AG04449 (cell line): ENCODE measurements around the gene EXD3.
"Not testable (repeated sequence)": the region's sequence is repeated elsewhere in the genome, so short reads cannot be mapped to it uniquely, and the experiment has no call there.

Source experiments
- CTCF ChIA-PET: fragments of 350-600 bp; formaldehyde crosslinking; extraction: SDS; loops from one replicate; lab custom pipeline; 2021; ENCODE audit warnings: antibody characterized with exemption; lab: Yijun Ruan, JAX
- POLR2A ChIA-PET: fragments of 400-600, 350-600 bp; formaldehyde crosslinking; extraction: SDS; loops from one replicate; lab custom pipeline; 2020; ENCODE audit warnings: antibody characterized with exemption, inconsistent platforms; lab: Yijun Ruan, JAX
- DNase-seq: peaks from one replicate; pipeline ENCODE4 v3.0.0-alpha.2; 2010; ENCODE audit warnings: low read depth, low spot score
- H3K4me3 ChIP-seq: 2 replicates; pipeline ENCODE4 v1.5.1; 2011; ENCODE audit warnings: low read depth, mild to moderate bottlenecking, control low read depth, low read length
- TF ChIP-seq, protein P1 (sequence below): IDR thresholded peaks from one replicate; pipeline ENCODE4 v1.5.1; 2011; ENCODE audit warnings: mild to moderate bottlenecking, moderate library complexity, low read length, control low read depth, inconsistent platforms; ENCODE audit not compliant: insufficient read depth; ENCODE audit errors: missing control alignments

The EXD3 gene

DNA sequence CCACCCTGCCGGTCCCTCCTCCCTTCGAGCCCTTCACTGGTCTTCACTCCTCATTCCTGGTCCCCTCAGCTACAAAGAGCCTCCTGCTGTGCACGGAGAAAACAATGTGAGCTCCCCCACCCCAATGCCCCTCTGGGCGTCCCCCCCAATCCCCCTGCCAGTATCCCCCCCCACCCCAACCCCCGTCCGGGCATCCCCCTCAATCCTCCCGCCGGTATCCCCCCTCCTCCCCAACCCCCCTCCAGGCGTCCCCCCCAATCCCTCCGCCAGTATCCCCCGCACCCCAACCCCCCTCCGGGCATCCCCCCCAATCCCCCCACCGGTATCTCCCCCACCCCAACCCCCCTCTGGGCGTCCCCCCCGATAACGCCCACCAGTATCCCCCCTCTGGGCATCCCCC lies 42.8 kb downstream of the EXD3 start:
- ChIA-PET POLR2A (no interaction called here), CTCF (no interaction called here)
- no peak for DNase-seq

DNA sequence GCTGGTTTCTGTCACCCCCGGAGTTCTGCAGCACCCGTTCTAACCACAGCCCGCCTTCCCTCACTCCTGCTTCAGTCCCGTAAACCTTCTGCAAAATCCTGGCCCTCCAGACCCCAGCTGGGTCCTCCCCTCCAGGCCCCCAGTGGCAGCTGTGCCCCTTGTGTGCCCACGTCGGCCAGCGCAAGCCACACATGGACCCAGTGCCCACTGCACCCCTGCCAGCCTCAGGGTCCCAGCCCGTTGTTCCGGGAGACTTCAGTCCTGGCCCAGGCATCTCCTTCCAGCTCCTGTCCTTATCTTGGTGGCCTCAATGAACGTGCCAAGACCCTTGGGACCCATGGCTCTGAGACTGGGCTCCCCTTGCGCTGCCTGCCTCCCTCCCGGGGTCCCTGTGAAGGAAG lies 43.2 kb downstream of the EXD3 start:
- ChIA-PET CTCF (no interaction called here), POLR2A (no interaction called here)
- TF ChIP-seq, protein P1, sequence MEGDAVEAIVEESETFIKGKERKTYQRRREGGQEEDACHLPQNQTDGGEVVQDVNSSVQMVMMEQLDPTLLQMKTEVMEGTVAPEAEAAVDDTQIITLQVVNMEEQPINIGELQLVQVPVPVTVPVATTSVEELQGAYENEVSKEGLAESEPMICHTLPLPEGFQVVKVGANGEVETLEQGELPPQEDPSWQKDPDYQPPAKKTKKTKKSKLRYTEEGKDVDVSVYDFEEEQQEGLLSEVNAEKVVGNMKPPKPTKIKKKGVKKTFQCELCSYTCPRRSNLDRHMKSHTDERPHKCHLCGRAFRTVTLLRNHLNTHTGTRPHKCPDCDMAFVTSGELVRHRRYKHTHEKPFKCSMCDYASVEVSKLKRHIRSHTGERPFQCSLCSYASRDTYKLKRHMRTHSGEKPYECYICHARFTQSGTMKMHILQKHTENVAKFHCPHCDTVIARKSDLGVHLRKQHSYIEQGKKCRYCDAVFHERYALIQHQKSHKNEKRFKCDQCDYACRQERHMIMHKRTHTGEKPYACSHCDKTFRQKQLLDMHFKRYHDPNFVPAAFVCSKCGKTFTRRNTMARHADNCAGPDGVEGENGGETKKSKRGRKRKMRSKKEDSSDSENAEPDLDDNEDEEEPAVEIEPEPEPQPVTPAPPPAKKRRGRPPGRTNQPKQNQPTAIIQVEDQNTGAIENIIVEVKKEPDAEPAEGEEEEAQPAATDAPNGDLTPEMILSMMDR: no peak
- no peak for DNase-seq
- no peak overlapping the region for H3K4me3 ChIP-seq

More for the DNA sequence above, 42.8 kb downstream of the EXD3 start:
- H3K4me3 ChIP-seq: no peak overlapping the region
- TF ChIP-seq, protein P1: no peak

DNA sequence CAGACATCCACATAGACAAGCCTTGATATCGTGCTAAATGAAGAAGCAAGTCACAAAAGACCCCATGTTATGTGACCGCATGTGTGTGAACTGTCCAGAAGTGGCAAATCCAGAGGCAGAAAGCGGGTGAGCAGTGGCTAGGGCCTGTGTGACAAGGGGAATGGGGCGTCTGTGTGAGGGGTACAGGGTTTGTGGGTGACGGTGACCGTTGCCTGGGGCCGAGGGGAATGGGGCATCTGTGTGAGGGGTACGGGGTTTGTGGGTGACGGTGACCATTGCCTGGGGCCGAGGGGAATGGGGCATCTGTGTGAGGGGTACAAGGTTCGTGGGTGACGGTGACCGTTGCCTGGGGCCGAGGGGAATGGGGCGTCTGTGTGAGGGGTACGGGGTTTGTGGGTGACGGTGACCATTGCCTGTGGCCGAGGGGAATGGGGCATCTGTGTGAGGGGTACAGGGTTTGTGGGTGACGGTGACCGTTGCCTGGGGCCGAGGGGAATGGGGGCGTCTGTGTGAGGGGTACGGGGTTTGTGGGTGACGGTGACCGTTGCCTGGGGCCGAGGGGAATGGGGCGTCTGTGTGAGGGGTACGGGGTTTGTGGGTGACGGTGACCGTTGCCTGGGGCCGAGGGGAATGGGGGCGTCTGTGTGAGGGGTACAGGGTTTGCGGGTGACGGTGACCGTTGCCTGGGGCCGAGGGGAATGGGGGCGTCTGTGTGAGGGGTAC lies 44.1 kb downstream of the EXD3 start:
- POLR2A ChIA-PET, CTCF ChIA-PET, DNase-seq, H3K4me3 ChIP-seq: not testable (repeated sequence)

- POLR2A ChIA-PET: no interaction called here
- no peak overlapping the region for H3K4me3 ChIP-seq
- no peak for DNase-seq
- CTCF ChIA-PET: no interaction called here
- TF ChIP-seq, protein P1: no peak
Measured at GRCh38 chr9:137376386-137376785, 46.6 kb downstream of the EXD3 start.

DNA sequence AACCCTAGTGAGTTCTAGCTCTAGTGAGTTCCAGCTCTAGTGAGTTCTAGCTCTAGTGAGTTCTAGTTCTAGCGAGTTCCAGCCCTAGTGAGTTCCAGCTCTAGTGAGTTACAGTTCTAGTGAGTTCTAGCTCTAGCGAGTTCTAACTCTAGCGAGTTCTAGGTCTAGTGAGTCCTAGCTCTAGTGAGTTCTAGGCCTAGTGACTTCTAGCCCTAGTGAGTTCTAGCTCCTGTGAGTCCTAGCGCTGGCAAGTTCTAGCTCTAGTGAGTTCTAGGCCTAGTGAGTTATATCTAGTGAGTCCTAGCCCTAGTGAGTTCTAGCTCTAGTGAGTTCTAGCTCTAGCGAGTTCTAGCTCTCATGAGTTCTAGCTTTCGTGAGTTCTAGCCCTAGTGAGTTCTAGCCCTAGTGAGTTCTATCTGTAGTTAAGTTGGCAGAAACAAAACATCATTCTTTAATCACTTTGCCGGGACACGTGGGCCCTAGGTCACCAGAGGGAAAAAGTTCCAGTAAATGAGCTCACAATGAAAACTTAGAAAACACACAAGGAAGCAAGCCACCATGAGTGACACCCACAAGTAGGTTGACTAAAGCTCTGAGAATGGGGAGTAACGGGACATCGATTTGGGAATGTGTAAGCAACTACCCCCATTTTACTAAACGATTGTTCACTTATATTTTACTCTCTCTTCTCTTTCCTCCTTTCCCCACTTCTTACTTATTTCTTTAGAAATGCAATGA lies 47.5 kb downstream of the EXD3 start:
- TF ChIP-seq, protein P1: no peak
- ChIA-PET POLR2A (no interaction called here), CTCF (interaction anchor here (1.1 kb wide), 2 partner anchors 48 to 159 kb away, joined by 3 read pairs; no protein-coding TSS in a partner anchor)
- no peak for DNase-seq
- H3K4me3 ChIP-seq: no peak overlapping the region

- TF ChIP-seq, protein P1: no peak
- ChIA-PET POLR2A (interaction anchor here (0.8 kb wide), 1 partner anchor 61 kb away, joined by 3 read pairs; no protein-coding TSS in a partner anchor), CTCF (no interaction called here)
- H3K4me3 ChIP-seq: no peak overlapping the region
- no peak for DNase-seq
Measured at GRCh38 chr9:137374131-137374845, 48.7 kb downstream of the EXD3 start.
